Prostate gland (tissue), 2 donors: ENCODE data around the gene VKORC1L1. TPM values are rescaled to one million over a fixed set of nuclear protein-coding genes. Genes with fewer than 3 reads are reported as not detected.
"Not testable (repeated sequence)": the region's sequence is repeated elsewhere in the genome, so short reads cannot be mapped to it uniquely, and the experiment has no call there.

Source experiments
- DNase-seq: peaks from one replicate; pipeline ENCODE4 v3.0.0-alpha.2; 2019; ENCODE audit warnings: low spot score
- H3K27ac ChIP-seq, 2 donors: fragments of 200-600 bp; sonication (generic); 2 replicates each; pipeline ENCODE4 v1.5.1; 2017 to 2019
- H3K27me3 ChIP-seq: fragments of 200-600 bp; sonication (generic); replicated peaks from 2 replicates; pipeline ENCODE4 v1.5.1; 2019; ENCODE audit not compliant: insufficient read depth
- H3K36me3 ChIP-seq, 2 donors: fragments of 200-600 bp; sonication (generic); 1 replicate in 1 of 2; 2 replicates in 1 of 2; pipeline versions ENCODE4 v1.5.1 to v1.8.1; 2017 to 2019
- H3K4me1 ChIP-seq: fragments of 200-600 bp; sonication (generic); replicated peaks from 2 replicates; pipeline ENCODE4 v1.5.1; 2019
- H3K4me3 ChIP-seq, 2 donors: fragments of 200-600 bp; sonication (generic); 2 replicates each; pipeline ENCODE4 v1.5.1; 2017 to 2019
- H3K9me3 ChIP-seq: fragments of 200-600 bp; sonication (generic); 2 replicates; pipeline ENCODE4 v1.5.1; 2017
- POLR2A ChIP-seq: fragments of 450-650 bp; IDR thresholded peaks from one replicate; pipeline ENCODE4 v1.6.1; 2016; ENCODE audit warnings: antibody characterized with exemption, mild to moderate bottlenecking
- POLR2AphosphoS5 ChIP-seq: sonication (generic); formaldehyde crosslinking; IDR thresholded peaks from one replicate; pipeline ENCODE4 v1.6.1; 2017; ENCODE audit warnings: antibody characterized with exemption
- WGBS: methylation state at CpG from one replicate; pipeline ENCODE4 v1.1.5; 2018; 5-methylcytosine and 5-hydroxymethylcytosine counted together
- intact Hi-C: fragments of 100-400 bp; cut with DNase I; formaldehyde crosslinking; loops from one replicate; pipeline ENCODE4 v1.14.2; 2022
- total RNA-seq, 2 donors: library from RNA; depleted of rRNA; stranded (reverse); fragments of >200 nt; gene quantifications; one replicate each; pipeline ENCODE4 v1.1.0, GENCODE V29; 2016
- TF ChIP-seq, protein P1 (sequence below), 4 experiments: fragments of 200-600 bp in 2 of 4; fragments of 450-650 bp in 2 of 4; sonication (generic) in 2 of 4; IDR thresholded peaks; 1 replicate in 3 of 4; 2 replicates in 1 of 4; pipeline ENCODE4 v1.5.1; 2016 to 2019; ENCODE audit warnings: antibody characterized with exemption in 4 of 4, mild to moderate bottlenecking in 2 of 4, moderate library complexity in 2 of 4

The VKORC1L1 gene
- total RNA-seq, 2 donors from 2014 or later: 10.7 to 17.3 TPM

DNA sequence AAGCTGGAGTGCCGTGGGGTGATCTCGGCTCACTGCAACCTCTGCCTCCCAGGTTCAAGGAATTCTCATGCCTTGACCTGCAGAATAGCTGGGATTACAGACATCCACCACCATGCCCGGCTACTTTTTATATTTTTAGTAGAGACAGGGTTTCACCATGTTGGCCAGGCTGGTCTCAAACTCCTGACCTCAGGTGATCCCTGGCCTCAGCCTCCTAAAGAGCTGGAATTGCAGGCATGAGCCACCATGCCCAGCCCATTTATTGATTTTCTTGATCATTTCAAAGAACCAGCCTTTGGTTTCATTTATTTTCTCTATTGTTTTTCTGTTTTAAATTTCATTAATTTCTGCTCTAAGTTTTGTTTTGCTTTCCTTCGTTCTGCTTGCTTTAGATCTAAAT lies 58.8 kb downstream of the VKORC1L1 start:
- Histone ChIP-seq H3K4me1 (no peaks in the 10 kb centered on the region), H3K9me3 (no peaks in the 10 kb centered on the region), H3K36me3 (no peaks in the 10 kb centered on the region), H3K27ac (no peak overlapping the region), H3K27me3 (no peaks in the 10 kb centered on the region), H3K4me3 (no peak overlapping the region)
- DNase-seq: no peak
- WGBS: 92% methylated on average over 4 of the region's 4 CpGs
- TF ChIP-seq, protein P1, sequence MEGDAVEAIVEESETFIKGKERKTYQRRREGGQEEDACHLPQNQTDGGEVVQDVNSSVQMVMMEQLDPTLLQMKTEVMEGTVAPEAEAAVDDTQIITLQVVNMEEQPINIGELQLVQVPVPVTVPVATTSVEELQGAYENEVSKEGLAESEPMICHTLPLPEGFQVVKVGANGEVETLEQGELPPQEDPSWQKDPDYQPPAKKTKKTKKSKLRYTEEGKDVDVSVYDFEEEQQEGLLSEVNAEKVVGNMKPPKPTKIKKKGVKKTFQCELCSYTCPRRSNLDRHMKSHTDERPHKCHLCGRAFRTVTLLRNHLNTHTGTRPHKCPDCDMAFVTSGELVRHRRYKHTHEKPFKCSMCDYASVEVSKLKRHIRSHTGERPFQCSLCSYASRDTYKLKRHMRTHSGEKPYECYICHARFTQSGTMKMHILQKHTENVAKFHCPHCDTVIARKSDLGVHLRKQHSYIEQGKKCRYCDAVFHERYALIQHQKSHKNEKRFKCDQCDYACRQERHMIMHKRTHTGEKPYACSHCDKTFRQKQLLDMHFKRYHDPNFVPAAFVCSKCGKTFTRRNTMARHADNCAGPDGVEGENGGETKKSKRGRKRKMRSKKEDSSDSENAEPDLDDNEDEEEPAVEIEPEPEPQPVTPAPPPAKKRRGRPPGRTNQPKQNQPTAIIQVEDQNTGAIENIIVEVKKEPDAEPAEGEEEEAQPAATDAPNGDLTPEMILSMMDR (IDR thresholded peaks at IDR 0.05): no peak
- TF ChIP-seq POLR2AphosphoS5 (no peak), POLR2A (no peak)
- intact Hi-C loops: no loop called here

DNA sequence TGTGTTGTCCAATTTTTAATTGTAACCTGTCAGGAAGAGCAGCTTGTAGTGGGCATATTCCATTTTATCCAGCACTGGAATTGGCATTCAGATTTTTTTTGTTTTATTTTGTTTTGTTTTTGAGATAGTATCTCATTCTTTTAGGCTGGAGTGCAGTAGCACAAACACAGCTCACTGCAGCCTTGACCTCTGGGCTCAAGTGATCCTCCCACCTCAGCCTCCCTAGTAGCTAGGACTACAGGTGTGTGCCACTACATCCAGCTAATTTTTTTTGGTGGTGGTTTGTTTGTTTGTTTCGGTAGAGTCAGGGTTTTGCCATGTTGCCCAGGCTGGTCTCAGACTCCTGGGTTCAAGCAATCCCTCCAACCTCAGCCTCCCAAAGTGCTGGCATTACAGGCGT lies 64.4 kb downstream of the VKORC1L1 start:
- H3K4me3 ChIP-seq: no peak overlapping the region

DNA sequence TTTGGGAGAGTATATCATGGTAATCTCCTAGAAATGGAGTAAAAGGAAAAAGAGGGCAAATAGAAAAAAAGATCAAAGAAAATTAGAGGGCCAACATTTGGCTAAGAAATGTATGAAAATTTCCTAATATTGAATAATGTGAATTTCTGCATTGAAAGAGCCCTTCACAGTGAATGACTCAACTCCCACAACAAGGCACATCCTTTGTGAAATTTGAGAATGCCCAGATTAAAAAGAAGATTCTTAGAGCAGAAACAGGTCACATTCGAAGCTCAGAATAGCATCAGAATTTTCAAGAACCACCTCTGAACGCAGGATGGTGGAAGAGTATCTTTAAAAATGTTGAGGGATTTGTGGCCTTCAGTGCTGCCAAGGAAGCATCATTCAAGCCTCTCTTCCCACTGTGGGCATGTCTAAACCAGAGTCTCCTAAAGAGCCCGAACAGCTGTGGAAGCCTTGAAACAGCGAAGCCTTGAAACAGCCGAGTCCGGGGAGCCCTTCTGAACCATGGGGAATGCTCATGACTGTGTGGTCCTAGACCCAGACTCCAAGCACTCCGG lies 65.5 kb downstream of the VKORC1L1 start:
- H3K27ac ChIP-seq: no peak overlapping the region
- no peak for DNase-seq
- no peaks in the 10 kb centered on the region for H3K36me3 ChIP-seq
- WGBS: 93% methylated on average over 7 of the region's 7 CpGs
- no peaks in the 10 kb centered on the region for H3K27me3 ChIP-seq
- no peaks in the 10 kb centered on the region for H3K4me1 ChIP-seq
- no peaks in the 10 kb centered on the region for H3K9me3 ChIP-seq
- intact Hi-C loops: no loop called here
- TF ChIP-seq POLR2AphosphoS5 (no peak), POLR2A (no peak)
- TF ChIP-seq, protein P1 (IDR thresholded peaks at IDR 0.05): no peak
- H3K4me3 ChIP-seq: no peak overlapping the region

More for the DNA sequence above, 64.4 kb downstream of the VKORC1L1 start:
- H3K9me3 ChIP-seq: no peaks in the 10 kb centered on the region
- H3K27me3 ChIP-seq: no peaks in the 10 kb centered on the region
- H3K36me3 ChIP-seq: no peaks in the 10 kb centered on the region
- DNase-seq: no peak
- H3K4me1 ChIP-seq: no peaks in the 10 kb centered on the region
- 93% methylated on average over 2 of the region's 2 CpGs for WGBS
- no peak overlapping the region for H3K27ac ChIP-seq
- intact Hi-C loops: no loop called here
- TF ChIP-seq, protein P1 (IDR thresholded peaks at IDR 0.05): no peak
- TF ChIP-seq POLR2AphosphoS5 (no peak), POLR2A (no peak)

DNA sequence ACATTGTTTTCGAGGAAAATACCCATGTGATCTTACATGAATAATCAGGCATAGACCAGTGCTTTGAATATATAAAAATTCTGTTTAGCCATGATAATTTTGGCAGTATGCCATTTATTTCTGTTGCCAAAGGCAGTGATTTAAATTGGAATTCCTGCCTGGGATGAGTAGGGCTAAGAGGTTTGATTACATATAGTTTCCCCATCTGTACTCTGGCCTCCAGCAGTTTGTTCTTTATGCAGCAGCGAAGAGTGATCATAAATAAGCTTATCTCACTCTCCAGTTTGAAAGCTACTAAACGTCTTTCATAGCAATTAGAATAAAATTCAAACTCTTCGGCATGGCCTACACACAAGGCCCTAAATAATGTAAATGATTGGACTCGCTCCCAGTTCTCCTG lies 72.9 kb downstream of the VKORC1L1 start:
- H3K4me3 ChIP-seq: not testable (repeated sequence)

DNA sequence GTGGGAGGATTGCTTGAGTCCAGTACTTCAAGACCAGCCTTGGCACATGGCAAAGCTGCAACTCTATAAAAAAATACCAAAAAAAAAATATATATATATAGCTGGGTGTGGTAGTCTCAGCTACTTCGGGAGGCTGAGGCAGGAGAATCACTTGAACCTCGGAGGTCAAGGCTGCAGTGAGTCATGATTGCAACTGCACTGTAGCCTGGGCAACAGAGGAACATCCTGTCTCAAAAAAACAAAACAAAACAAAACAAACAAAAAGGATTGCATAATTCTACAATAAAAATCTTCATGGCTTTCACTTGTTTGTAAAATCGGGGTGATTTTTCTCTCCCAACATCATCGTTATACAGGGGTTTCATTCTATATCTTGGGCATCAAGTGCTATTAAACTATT lies 74.0 kb downstream of the VKORC1L1 start:
- 62% methylated on average over 4 of the region's 4 CpGs for WGBS
- intact Hi-C loops: no loop called here
- Histone ChIP-seq H3K27me3 (no peaks in the 10 kb centered on the region), H3K9me3 (no peaks in the 10 kb centered on the region), H3K4me3 (no peak overlapping the region), H3K4me1 (no peaks in the 10 kb centered on the region), H3K27ac (no peak overlapping the region), H3K36me3 (no peaks in the 10 kb centered on the region)
- DNase-seq: no peak
- no peak for TF ChIP-seq POLR2A
- TF ChIP-seq POLR2AphosphoS5: no peak

More for the DNA sequence above, 72.9 kb downstream of the VKORC1L1 start:
- H3K9me3 ChIP-seq, H3K27me3 ChIP-seq, intact Hi-C loops, H3K27ac ChIP-seq, DNase-seq, H3K4me1 ChIP-seq, H3K36me3 ChIP-seq: not testable (repeated sequence)
- WGBS: 90% methylated on average over 1 of the region's 5 CpGs

DNA sequence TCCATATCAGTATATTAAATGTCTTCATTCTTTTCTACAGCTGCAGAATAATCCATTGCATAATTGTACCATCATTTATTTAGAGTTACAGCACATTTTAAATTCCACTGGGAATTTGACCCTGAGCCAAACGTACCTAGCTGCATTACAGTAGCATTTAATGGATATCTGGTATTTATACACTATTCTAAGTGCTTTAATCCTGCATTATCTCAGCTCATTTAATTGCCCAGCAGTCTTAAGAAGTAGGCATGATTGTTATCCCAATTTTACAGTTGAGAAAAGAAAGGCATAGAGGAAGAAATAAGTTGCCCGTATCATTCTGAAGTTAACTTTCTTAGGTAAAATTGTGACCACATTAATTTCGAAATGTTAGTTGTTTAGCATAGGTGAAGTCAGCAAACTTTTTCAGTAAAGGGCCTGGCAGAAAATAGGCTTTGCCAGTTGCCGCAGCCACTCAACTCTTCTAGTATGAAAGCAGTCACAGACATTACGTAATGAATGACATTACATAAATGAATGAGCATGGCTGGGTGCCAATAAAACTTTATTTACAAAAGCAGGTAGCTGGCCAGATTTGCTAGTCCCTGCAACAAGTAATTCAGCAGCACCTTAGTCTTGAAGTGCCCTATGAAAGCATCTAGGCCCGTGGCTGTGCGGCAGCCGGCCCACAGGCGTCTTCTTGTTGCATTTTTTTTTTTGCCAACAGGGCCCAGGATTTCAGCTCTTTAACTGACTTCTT lies 79.1 kb downstream of the VKORC1L1 start:
- H3K9me3 ChIP-seq: no peaks in the 10 kb centered on the region
- H3K27me3 ChIP-seq: no peaks in the 10 kb centered on the region
- no peaks in the 10 kb centered on the region for H3K36me3 ChIP-seq
- no peaks in the 10 kb centered on the region for H3K4me1 ChIP-seq
- WGBS: 79% methylated on average over 9 of the region's 9 CpGs
- intact Hi-C loops: no loop called here
- no peak overlapping the region for H3K4me3 ChIP-seq
- no peak for DNase-seq
- no peak overlapping the region for H3K27ac ChIP-seq
- TF ChIP-seq, protein P1 (IDR thresholded peaks at IDR 0.05): no peak
- TF ChIP-seq POLR2A (no peak), POLR2AphosphoS5 (no peak)
